Uterine smooth muscle cell (primary cell): Measurements from ENCODE around the gene FDCSP. TPM values are rescaled to one million over a fixed set of nuclear protein-coding genes. Genes with fewer than 3 reads are reported as not detected.

Source experiments
- total RNA-seq: library from RNA; depleted of rRNA; stranded (reverse); fragments of >200 nt; gene quantifications from 2 replicates; pipeline ENCODE4 v1.2.3, GENCODE V29; 2014

FDCSP gene
- total RNA-seq: not detected in 2 replicates

DNA sequence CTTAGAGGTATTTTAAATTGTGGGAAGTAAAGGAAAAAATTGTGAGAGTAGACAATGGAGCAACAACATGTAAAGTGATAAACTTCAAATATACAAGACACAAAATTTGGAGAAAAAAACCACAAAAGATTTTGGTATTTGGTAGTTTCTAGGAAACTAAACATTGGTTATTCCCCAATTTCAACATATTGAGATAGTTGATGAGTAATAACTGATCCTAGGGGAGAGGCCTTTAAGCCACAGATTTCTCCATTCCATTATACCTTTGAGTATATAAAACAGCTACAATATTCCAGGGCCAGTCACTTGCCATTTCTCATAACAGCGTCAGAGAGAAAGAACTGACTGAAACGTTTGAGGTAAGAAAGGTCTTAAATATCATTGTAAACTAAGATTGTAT lies at the start of gene FDCSP:
FDCSP (plus strand) TSS at position 301 of the 400 bp plus-strand sequence. CDS start 5,071 bp downstream, outside the sequence.

DNA sequence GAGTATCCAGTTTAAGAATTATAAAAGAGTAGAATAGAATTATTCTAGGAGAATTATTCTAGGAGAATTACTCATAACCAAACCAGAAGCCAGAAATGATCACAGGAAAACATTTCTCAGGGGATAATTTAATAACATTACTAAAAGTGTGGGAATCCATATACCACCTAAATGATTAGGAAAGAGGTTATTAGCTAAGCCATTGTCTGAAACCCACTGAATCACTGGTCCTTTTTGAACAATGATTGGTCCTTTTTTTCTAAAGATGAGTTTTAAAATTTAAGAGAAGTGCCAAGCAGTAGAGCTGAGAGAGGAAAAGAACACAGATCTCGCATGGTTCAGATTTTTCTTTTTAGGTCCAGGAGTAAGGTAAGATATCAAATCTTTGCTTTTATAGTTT lies 30.5 kb upstream of the FDCSP start, which contains the start of gene ODAM:
ODAM (plus strand) TSS at position 301 of the 400 bp plus-strand sequence. CDS start 819 bp downstream, outside the sequence.

DNA sequence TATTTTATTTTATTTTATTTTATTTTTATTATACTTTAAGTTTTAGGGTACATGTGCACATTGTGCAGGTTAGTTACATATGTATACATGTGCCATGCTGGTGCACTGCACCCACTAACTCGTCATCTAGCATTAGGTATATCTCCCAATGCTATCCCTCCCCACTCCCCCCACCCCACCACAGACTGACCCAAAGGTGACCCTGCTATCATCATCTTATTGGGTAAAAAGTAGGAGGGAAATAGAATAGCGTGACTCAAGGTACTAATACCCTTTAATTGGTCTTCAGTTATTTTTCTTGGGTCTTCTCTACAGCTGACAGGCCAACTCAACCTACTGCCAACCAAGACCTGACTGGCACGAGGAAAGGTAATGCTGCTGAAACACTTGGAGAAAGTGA lies 16.4 kb downstream of the FDCSP start, which contains the start of gene CSN3:
CSN3 (plus strand) TSS at position 301 of the 400 bp plus-strand sequence. CDS start 2,223 bp downstream, outside the sequence.

Other genes with a start within 250 kb of the FDCSP start
- gene STATH, start 230.2 kb upstream of the FDCSP start, total RNA-seq: not detected in 2 replicates
- not detected in 2 replicates for gene HTN3, start 197.7 kb upstream of the FDCSP start, total RNA-seq
- gene HTN1, start 175.7 kb upstream of the FDCSP start, total RNA-seq: not detected in 2 replicates
- not detected in 2 replicates for gene PRR27, start 71.9 kb upstream of the FDCSP start, total RNA-seq
- not detected in 2 replicates for gene ODAM, start 30.4 kb upstream of the FDCSP start, total RNA-seq
- gene CSN3, start 16.5 kb downstream of the FDCSP start, total RNA-seq: not detected in 2 replicates
- gene CABS1, start 108.9 kb downstream of the FDCSP start, total RNA-seq: not detected in 2 replicates
- gene SMR3A, start 134.6 kb downstream of the FDCSP start, total RNA-seq: not detected in 2 replicates
- not detected in 2 replicates for gene SMR3B, start 157.0 kb downstream of the FDCSP start, total RNA-seq
- gene OPRPN, start 171.8 kb downstream of the FDCSP start, total RNA-seq: not detected in 2 replicates
- not detected in 2 replicates for gene MUC7, start 246.1 kb downstream of the FDCSP start, total RNA-seq